Measurements from ENCODE around the gene BOK.

BOK gene

DNA sequence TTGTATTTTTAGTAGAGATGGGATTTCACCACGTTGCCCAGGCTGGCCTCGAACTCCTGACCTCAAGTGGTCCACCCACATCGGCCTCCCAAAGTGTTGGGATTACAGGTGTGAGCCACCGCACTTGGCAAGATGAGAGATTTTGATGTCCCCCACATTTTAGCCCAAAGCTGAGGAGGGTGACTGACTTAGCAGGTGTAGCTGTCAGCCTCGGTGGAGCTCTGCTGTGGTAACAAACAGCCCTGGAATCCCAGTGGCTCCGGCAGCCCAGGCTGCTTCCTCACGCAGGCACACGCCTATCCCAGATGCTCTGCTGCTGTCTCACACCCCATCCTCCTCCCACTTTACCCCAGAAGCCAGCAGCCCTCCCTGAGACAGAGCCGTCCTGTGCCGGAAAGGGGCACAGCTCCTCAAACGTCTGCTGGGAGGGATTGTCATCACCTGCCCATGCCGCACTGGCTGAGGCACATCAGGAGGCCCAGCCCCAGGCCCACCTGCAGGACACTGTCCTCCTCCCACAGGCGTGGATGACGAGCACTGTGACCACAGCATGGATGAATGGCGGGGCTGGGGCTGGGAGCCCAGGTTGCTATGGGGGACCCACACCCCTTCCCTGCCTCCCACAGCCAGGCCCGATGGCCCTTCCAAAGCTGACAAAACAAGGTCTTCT, 10.6 kb upstream of the BOK start:
- H3K4me1 ChIP-seq (ENCODE audit: insufficient read depth, poor library complexity, severe bottlenecking), result peaks cover 22% of the 10 kb centered on the region
- H3K27me3 ChIP-seq (ENCODE audit: insufficient read depth, poor library complexity, severe bottlenecking), result no peaks in the 10 kb centered on the region
- no peaks in the 10 kb centered on the region for H3K36me3 ChIP-seq (ENCODE audit: low read depth)
- DNase-seq (ENCODE audit: low spot score), result no peak
- H3K4me3 ChIP-seq (ENCODE audit: severe bottlenecking), result no peak overlapping the region
- H3K27ac ChIP-seq (ENCODE audit: poor library complexity, severe bottlenecking), result peak overlapping the region; percentile 44
- no peaks in the 10 kb centered on the region for H3K9me3 ChIP-seq (ENCODE audit: severe bottlenecking)
- ATAC-seq (ENCODE audit: low read depth), result no peak
- TF ChIP-seq, protein P1, sequence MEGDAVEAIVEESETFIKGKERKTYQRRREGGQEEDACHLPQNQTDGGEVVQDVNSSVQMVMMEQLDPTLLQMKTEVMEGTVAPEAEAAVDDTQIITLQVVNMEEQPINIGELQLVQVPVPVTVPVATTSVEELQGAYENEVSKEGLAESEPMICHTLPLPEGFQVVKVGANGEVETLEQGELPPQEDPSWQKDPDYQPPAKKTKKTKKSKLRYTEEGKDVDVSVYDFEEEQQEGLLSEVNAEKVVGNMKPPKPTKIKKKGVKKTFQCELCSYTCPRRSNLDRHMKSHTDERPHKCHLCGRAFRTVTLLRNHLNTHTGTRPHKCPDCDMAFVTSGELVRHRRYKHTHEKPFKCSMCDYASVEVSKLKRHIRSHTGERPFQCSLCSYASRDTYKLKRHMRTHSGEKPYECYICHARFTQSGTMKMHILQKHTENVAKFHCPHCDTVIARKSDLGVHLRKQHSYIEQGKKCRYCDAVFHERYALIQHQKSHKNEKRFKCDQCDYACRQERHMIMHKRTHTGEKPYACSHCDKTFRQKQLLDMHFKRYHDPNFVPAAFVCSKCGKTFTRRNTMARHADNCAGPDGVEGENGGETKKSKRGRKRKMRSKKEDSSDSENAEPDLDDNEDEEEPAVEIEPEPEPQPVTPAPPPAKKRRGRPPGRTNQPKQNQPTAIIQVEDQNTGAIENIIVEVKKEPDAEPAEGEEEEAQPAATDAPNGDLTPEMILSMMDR (IDR thresholded peaks at IDR 0.05; ENCODE audit: poor library complexity, severe bottlenecking), result no peak

GRCh38 chr2:241548451-241548835, 10.1 kb upstream of the BOK start:
- Histone ChIP-seq H3K4me1 (ENCODE audit: insufficient read depth, poor library complexity, severe bottlenecking) (peaks cover 22% of the 10 kb centered on the region), H3K36me3 (ENCODE audit: low read depth) (no peaks in the 10 kb centered on the region), H3K4me3 (ENCODE audit: severe bottlenecking) (no peak overlapping the region), H3K27me3 (ENCODE audit: insufficient read depth, poor library complexity, severe bottlenecking) (no peaks in the 10 kb centered on the region), H3K27ac (ENCODE audit: poor library complexity, severe bottlenecking) (peak overlapping the region; percentile 44), H3K9me3 (ENCODE audit: severe bottlenecking) (no peaks in the 10 kb centered on the region)
- TF ChIP-seq, protein P1 (IDR thresholded peaks at IDR 0.05; ENCODE audit: poor library complexity, severe bottlenecking), result no peak
- ATAC-seq (ENCODE audit: low read depth), result no peak
- no peak for DNase-seq (ENCODE audit: low spot score)

DNA sequence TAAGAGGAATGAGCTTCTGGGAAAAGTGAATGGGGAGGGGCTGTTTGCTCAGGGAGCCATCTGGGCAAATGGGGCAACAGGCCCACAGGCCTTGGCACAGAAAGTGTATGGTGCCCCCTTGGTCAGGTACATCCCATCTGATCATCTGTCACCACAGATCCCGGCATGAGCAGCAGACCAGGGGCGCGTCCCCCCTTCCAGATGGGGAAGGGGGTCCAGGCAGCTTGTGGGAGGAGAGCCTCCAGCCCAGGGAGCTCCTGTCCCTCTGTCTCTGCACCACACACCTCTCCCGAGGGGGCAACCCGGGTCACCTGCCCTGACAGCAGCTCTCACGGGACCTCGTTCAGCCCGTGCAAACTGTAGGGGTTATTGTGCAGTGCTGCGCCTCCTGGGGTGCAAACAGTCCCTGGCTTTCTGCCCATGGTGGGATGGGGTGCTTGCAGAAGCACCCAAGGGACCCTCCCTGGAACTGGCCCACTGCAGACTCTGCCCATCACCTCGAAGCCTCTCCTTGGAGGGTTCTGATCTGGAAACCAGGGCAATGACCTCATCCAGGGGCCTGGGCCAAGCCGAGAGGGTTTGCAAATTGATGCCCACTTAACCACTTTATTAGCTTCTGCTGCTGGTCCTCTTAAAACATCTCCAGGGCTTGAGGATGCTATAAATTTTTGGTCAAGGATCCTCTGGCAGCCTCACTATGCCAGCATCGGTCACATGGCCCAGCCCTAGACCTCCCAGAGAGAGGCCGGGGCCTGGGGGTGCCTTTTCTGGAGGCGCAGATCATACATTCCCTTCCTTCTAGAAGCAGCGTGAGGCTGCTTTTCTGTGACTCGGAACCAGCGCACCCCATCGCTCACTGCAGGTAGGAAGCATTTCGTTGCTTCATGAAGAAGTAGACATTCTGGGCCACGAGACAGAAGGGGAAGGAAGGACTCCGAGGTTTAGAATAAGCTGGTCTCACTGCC, 7.6 kb upstream of the BOK start:
- peaks cover 27% of the 10 kb centered on the region for H3K4me1 ChIP-seq (ENCODE audit: insufficient read depth, poor library complexity, severe bottlenecking)
- H3K4me3 ChIP-seq (ENCODE audit: severe bottlenecking), result no peak overlapping the region
- H3K27me3 ChIP-seq (ENCODE audit: insufficient read depth, poor library complexity, severe bottlenecking), result no peaks in the 10 kb centered on the region
- ATAC-seq (ENCODE audit: low read depth) (no peak), DNase-seq (ENCODE audit: low spot score) (no peak)
- H3K36me3 ChIP-seq (ENCODE audit: low read depth), result no peaks in the 10 kb centered on the region
- H3K9me3 ChIP-seq (ENCODE audit: severe bottlenecking), result no peaks in the 10 kb centered on the region
- TF ChIP-seq, protein P1 (IDR thresholded peaks at IDR 0.05; ENCODE audit: poor library complexity, severe bottlenecking), result no peak
- no peak overlapping the region for H3K27ac ChIP-seq (ENCODE audit: poor library complexity, severe bottlenecking)

DNA sequence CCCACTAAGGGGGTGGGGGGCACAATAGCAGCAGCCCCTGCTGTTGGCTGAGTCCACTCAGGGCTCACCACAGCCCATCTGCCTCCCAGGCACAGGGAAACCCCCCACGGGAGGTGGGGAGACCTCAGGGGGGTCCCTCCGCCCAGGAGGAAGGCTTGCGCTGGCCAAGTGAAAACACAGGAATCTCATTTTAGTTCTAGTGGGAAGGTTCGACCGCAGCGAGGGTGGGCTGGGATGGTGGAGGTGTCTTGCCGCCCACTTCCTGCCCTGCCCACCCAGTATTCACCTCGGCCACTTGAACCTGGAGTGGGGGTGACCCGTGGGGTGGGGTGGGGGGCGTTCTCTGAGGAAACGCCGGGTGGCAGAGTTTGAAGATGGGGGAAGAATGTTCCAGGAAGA, 6.9 kb upstream of the BOK start:
- no peak for ATAC-seq (ENCODE audit: low read depth)
- TF ChIP-seq, protein P1 (IDR thresholded peaks at IDR 0.05; ENCODE audit: poor library complexity, severe bottlenecking), result no peak
- Histone ChIP-seq H3K27ac (ENCODE audit: poor library complexity, severe bottlenecking) (no peak overlapping the region), H3K4me1 (ENCODE audit: insufficient read depth, poor library complexity, severe bottlenecking) (peaks cover 27% of the 10 kb centered on the region), H3K36me3 (ENCODE audit: low read depth) (no peaks in the 10 kb centered on the region), H3K9me3 (ENCODE audit: severe bottlenecking) (no peaks in the 10 kb centered on the region), H3K4me3 (ENCODE audit: severe bottlenecking) (no peak overlapping the region), H3K27me3 (ENCODE audit: insufficient read depth, poor library complexity, severe bottlenecking) (no peaks in the 10 kb centered on the region)
- DNase-seq (ENCODE audit: low spot score), result no peak

Data from RWPE2 (cell line).